H1 (cell line): Measurements from ENCODE around the gene NMB.

Experiments
- CHD2 ChIP-seq: IDR thresholded peaks from 2 replicates; pipeline ENCODE4 v1.6.1; 2012; ENCODE audit warnings: low read length, improper control_type of control experiment
- SIN3A ChIP-seq, 2 experiments: IDR thresholded peaks in 1 of 2; conservative IDR thresholded peaks in 1 of 2; 2 replicates each; pipeline ENCODE4 v1.6.1; 2011 to 2012; ENCODE audit warnings: low read length in 2 of 2, improper control_type of control experiment in 1 of 2, low read depth in 1 of 2, mild to moderate bottlenecking in 1 of 2
- TF ChIP-seq, protein P1 (sequence below), 3 experiments: IDR thresholded peaks; 1 replicate in 2 of 3; 2 replicates in 1 of 3; pipeline versions ENCODE4 v1.5.1 to v1.6.1; 2011; ENCODE audit warnings: low read length in 3 of 3, mild to moderate bottlenecking in 3 of 3, inconsistent platforms in 2 of 3, low read depth in 1 of 3, moderate library complexity in 1 of 3; ENCODE audit not compliant: insufficient read depth in 1 of 3; ENCODE audit errors: control extremely low read depth in 1 of 3

- TF ChIP-seq, protein P1, sequence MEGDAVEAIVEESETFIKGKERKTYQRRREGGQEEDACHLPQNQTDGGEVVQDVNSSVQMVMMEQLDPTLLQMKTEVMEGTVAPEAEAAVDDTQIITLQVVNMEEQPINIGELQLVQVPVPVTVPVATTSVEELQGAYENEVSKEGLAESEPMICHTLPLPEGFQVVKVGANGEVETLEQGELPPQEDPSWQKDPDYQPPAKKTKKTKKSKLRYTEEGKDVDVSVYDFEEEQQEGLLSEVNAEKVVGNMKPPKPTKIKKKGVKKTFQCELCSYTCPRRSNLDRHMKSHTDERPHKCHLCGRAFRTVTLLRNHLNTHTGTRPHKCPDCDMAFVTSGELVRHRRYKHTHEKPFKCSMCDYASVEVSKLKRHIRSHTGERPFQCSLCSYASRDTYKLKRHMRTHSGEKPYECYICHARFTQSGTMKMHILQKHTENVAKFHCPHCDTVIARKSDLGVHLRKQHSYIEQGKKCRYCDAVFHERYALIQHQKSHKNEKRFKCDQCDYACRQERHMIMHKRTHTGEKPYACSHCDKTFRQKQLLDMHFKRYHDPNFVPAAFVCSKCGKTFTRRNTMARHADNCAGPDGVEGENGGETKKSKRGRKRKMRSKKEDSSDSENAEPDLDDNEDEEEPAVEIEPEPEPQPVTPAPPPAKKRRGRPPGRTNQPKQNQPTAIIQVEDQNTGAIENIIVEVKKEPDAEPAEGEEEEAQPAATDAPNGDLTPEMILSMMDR (IDR thresholded peaks at IDR 0.05; ENCODE audit: control extremely low read depth in 1 of 3, insufficient read depth in 1 of 3, low read depth in 1 of 3, low read length in 3 of 3): no peak
- no peak for TF ChIP-seq SIN3A (conservative IDR thresholded peaks at IDR 0.05 in 1 of 2, IDR thresholded peaks at IDR 0.05 in 1 of 2; ENCODE audit: low read depth in 1 of 2, low read length in 2 of 2)
- no peak for TF ChIP-seq CHD2
Measured at GRCh38 chr15:84634228-84634837, 23.7 kb downstream of the NMB start.
